HepG2 (cell line): ENCODE results near the gene HRG. TPM values are rescaled to one million over a fixed set of nuclear protein-coding genes. Genes with fewer than 3 reads are reported as not detected.

Experiments used
- FOSL2 ChIP-seq: sonication (generic); formaldehyde crosslinking; IDR thresholded peaks from 2 replicates; pipeline ENCODE4 v1.4.0; 2020; ENCODE audit warnings: missing genetic modification reagents
- FOXA1 ChIP-seq, 2 experiments: fragments of 450-650 bp in 1 of 2; sonication (generic) in 1 of 2; formaldehyde crosslinking in 1 of 2; IDR thresholded peaks; 2 replicates each; pipeline versions ENCODE4 v1.4.0 to v1.6.1; 2016 to 2020; ENCODE audit warnings: missing genetic modification reagents in 1 of 2
- KDM1A ChIP-seq: IDR thresholded peaks from 2 replicates; pipeline ENCODE4 v1.6.1; 2016; ENCODE audit warnings: missing compliant biosample characterization
- RCOR2 ChIP-seq: IDR thresholded peaks from 2 replicates; pipeline ENCODE4 v1.6.1; 2016; ENCODE audit warnings: missing biosample characterization, missing genetic modification reagents
- SOX6 ChIP-seq, 2 experiments: fragments of 450-650 bp in 1 of 2; sonication (generic) in 1 of 2; formaldehyde crosslinking in 1 of 2; IDR thresholded peaks; 2 replicates each; pipeline versions ENCODE4 v1.4.0 to v1.6.1; 2017 to 2020; ENCODE audit warnings: antibody characterized with exemption in 1 of 2, mild to moderate bottlenecking in 1 of 2, missing genetic modification reagents in 1 of 2
- SP5 ChIP-seq: IDR thresholded peaks from 2 replicates; pipeline ENCODE4 v1.6.1; 2016; ENCODE audit warnings: low read depth, borderline replicate concordance
- TSC22D2 ChIP-seq: sonication (generic); formaldehyde crosslinking; IDR thresholded peaks from 2 replicates; pipeline ENCODE4 v1.5.1; 2020; ENCODE audit warnings: missing genetic modification reagents, mild to moderate bottlenecking, borderline replicate concordance
- ZNF678 ChIP-seq: sonication (generic); formaldehyde crosslinking; IDR thresholded peaks from 2 replicates; pipeline ENCODE4 v1.4.0; 2020; ENCODE audit warnings: mild to moderate bottlenecking, missing genetic modification reagents
- ZZZ3 ChIP-seq: sonication (generic); formaldehyde crosslinking; IDR thresholded peaks from 2 replicates; pipeline ENCODE4 v1.4.0; 2020; ENCODE audit warnings: missing genetic modification reagents, mild to moderate bottlenecking, borderline replicate concordance
- polyA plus RNA-seq, 8 experiments: library from polyadenylated mRNA; depleted of rRNA in 3 of 8; stranded (reverse) in 7 of 8; unstranded in 1 of 8; fragments of >200 nt; fragmentation: Illumina TruSeq in 4 of 8; extraction: Trizol in 4 of 8; gene quantifications; 2 replicates each; pipeline versions ENCODE4 v1.2.1 to v1.2.3, GENCODE V29; 2011 to 2016; ENCODE audit warnings: low read depth in 4 of 8, missing spikeins in 1 of 8, mixed read lengths in 1 of 8; ENCODE audit not compliant: insufficient read depth in 1 of 8
- total RNA-seq, 5 experiments: library from RNA; depleted of rRNA; stranded (reverse); fragments of >200 nt; fragmentation: Illumina TruSeq; extraction: Trizol; gene quantifications; 2 replicates each; pipeline ENCODE4 v1.2.3, GENCODE V29; 2016; ENCODE audit warnings: low read depth in 1 of 5
- TF ChIP-seq, protein P1 (sequence below): IDR thresholded peaks from 2 replicates; pipeline ENCODE4 v1.6.1; 2016; ENCODE audit warnings: low read depth, missing genetic modification reagents, missing compliant biosample characterization
- TF ChIP-seq, protein P2 (sequence below): sonication (generic); formaldehyde crosslinking; IDR thresholded peaks from 2 replicates; pipeline ENCODE4 v1.4.0; 2020; ENCODE audit warnings: mild to moderate bottlenecking, low read depth, missing genetic modification reagents
- TF ChIP-seq, protein P3 (sequence below): sonication (generic); formaldehyde crosslinking; IDR thresholded peaks from 2 replicates; pipeline ENCODE4 v1.8.1; 2023; ENCODE audit warnings: mild to moderate bottlenecking, missing genetic modification reagents
- TF ChIP-seq, protein P4 (sequence below): sonication (generic); formaldehyde crosslinking; IDR thresholded peaks from 2 replicates; pipeline ENCODE4 v1.4.0; 2020; ENCODE audit warnings: missing genetic modification reagents, borderline replicate concordance

Gene HRG
- total and polyA plus RNA-seq, 2 of the 13 experiments (the other 11 are each of a cell fraction or from before 2014, with no cell fraction given) = 0.09 to 0.11 TPM

DNA sequence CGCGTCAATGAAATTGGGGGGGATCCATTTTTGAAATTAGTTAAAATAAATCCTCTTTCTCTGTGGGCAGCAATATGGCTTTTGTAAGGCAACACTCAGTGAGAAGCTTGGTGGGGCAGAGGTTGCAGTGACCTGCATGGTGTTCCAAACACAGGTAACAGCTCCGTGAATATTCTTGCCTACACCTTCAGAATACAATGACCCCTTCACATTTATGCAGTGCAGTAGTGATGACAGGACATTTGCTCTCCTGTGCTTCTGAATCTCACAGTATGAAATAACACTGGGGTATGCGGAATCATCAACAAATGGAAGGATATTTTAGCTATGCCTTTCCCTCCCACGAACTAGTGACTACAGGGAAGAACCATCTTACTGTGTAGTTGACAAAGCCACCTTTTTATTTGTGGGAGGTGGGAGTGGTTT is 46.0 kb upstream of the HRG start (continued):
- no peak for TF ChIP-seq FOSL2 (CRISPR knock-in tag)
- no peak for TF ChIP-seq ZZZ3
- TF ChIP-seq, protein P1, sequence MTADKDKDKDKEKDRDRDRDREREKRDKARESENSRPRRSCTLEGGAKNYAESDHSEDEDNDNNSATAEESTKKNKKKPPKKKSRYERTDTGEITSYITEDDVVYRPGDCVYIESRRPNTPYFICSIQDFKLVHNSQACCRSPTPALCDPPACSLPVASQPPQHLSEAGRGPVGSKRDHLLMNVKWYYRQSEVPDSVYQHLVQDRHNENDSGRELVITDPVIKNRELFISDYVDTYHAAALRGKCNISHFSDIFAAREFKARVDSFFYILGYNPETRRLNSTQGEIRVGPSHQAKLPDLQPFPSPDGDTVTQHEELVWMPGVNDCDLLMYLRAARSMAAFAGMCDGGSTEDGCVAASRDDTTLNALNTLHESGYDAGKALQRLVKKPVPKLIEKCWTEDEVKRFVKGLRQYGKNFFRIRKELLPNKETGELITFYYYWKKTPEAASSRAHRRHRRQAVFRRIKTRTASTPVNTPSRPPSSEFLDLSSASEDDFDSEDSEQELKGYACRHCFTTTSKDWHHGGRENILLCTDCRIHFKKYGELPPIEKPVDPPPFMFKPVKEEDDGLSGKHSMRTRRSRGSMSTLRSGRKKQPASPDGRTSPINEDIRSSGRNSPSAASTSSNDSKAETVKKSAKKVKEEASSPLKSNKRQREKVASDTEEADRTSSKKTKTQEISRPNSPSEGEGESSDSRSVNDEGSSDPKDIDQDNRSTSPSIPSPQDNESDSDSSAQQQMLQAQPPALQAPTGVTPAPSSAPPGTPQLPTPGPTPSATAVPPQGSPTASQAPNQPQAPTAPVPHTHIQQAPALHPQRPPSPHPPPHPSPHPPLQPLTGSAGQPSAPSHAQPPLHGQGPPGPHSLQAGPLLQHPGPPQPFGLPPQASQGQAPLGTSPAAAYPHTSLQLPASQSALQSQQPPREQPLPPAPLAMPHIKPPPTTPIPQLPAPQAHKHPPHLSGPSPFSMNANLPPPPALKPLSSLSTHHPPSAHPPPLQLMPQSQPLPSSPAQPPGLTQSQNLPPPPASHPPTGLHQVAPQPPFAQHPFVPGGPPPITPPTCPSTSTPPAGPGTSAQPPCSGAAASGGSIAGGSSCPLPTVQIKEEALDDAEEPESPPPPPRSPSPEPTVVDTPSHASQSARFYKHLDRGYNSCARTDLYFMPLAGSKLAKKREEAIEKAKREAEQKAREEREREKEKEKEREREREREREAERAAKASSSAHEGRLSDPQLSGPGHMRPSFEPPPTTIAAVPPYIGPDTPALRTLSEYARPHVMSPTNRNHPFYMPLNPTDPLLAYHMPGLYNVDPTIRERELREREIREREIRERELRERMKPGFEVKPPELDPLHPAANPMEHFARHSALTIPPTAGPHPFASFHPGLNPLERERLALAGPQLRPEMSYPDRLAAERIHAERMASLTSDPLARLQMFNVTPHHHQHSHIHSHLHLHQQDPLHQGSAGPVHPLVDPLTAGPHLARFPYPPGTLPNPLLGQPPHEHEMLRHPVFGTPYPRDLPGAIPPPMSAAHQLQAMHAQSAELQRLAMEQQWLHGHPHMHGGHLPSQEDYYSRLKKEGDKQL = peak; percentile 12; the same call in 1 of the 2 replicates
- TF ChIP-seq, protein P2, sequence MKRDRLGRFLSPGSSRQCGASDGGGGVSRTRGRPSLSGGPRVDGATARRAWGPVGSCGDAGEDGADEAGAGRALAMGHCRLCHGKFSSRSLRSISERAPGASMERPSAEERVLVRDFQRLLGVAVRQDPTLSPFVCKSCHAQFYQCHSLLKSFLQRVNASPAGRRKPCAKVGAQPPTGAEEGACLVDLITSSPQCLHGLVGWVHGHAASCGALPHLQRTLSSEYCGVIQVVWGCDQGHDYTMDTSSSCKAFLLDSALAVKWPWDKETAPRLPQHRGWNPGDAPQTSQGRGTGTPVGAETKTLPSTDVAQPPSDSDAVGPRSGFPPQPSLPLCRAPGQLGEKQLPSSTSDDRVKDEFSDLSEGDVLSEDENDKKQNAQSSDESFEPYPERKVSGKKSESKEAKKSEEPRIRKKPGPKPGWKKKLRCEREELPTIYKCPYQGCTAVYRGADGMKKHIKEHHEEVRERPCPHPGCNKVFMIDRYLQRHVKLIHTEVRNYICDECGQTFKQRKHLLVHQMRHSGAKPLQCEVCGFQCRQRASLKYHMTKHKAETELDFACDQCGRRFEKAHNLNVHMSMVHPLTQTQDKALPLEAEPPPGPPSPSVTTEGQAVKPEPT (CRISPR knock-in tag) = no peak
- TF ChIP-seq RCOR2 (CRISPR knock-in tag) = no peak
- peak; percentile 25 for TF ChIP-seq SP5
- no peak for TF ChIP-seq ZNF678
- TF ChIP-seq FOXA1 (IDR thresholded peaks at IDR 0.05) = no peak
- no peak for TF ChIP-seq FOXA1 (CRISPR knock-in tag; IDR thresholded peaks at IDR 0.05)
- TF ChIP-seq SOX6 (IDR thresholded peaks at IDR 0.05) = no peak
- TF ChIP-seq SOX6 (CRISPR knock-in tag; IDR thresholded peaks at IDR 0.05) = no peak
- TF ChIP-seq, protein P3, sequence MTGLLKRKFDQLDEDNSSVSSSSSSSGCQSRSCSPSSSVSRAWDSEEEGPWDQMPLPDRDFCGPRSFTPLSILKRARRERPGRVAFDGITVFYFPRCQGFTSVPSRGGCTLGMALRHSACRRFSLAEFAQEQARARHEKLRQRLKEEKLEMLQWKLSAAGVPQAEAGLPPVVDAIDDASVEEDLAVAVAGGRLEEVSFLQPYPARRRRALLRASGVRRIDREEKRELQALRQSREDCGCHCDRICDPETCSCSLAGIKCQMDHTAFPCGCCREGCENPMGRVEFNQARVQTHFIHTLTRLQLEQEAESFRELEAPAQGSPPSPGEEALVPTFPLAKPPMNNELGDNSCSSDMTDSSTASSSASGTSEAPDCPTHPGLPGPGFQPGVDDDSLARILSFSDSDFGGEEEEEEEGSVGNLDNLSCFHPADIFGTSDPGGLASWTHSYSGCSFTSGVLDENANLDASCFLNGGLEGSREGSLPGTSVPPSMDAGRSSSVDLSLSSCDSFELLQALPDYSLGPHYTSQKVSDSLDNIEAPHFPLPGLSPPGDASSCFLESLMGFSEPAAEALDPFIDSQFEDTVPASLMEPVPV (CRISPR knock-in tag) = no peak
- TF ChIP-seq KDM1A (CRISPR knock-in tag) = no peak
- TF ChIP-seq TSC22D2 (CRISPR knock-in tag) = 0 out of 2 replicates have a peak, but pooled peaks have one; percentile 30
- TF ChIP-seq, protein P4, sequence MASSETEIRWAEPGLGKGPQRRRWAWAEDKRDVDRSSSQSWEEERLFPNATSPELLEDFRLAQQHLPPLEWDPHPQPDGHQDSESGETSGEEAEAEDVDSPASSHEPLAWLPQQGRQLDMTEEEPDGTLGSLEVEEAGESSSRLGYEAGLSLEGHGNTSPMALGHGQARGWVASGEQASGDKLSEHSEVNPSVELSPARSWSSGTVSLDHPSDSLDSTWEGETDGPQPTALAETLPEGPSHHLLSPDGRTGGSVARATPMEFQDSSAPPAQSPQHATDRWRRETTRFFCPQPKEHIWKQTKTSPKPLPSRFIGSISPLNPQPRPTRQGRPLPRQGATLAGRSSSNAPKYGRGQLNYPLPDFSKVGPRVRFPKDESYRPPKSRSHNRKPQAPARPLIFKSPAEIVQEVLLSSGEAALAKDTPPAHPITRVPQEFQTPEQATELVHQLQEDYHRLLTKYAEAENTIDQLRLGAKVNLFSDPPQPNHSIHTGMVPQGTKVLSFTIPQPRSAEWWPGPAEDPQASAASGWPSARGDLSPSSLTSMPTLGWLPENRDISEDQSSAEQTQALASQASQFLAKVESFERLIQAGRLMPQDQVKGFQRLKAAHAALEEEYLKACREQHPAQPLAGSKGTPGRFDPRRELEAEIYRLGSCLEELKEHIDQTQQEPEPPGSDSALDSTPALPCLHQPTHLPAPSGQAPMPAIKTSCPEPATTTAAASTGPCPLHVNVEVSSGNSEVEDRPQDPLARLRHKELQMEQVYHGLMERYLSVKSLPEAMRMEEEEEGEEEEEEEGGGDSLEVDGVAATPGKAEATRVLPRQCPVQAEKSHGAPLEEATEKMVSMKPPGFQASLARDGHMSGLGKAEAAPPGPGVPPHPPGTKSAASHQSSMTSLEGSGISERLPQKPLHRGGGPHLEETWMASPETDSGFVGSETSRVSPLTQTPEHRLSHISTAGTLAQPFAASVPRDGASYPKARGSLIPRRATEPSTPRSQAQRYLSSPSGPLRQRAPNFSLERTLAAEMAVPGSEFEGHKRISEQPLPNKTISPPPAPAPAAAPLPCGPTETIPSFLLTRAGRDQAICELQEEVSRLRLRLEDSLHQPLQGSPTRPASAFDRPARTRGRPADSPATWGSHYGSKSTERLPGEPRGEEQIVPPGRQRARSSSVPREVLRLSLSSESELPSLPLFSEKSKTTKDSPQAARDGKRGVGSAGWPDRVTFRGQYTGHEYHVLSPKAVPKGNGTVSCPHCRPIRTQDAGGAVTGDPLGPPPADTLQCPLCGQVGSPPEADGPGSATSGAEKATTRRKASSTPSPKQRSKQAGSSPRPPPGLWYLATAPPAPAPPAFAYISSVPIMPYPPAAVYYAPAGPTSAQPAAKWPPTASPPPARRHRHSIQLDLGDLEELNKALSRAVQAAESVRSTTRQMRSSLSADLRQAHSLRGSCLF (CRISPR knock-in tag) = no peak
